A549 (cell line): Measurements from ENCODE around the gene MYT1. TPM values are rescaled to one million over a fixed set of nuclear protein-coding genes. Genes with fewer than 3 reads are reported as not detected.

ENCODE experiments used
- ATAC-seq, 2 experiments: fragments of 200-7000 bp in 1 of 2; fragments of >200 bp in 1 of 2; cut with Nextera tagmentation in 1 of 2; cut with Tn5 transposase in 1 of 2; 3 replicates each; pipeline versions ENCODE4 v1.8.0 to v1.9.1; 2018 to 2020; ENCODE audit warnings: mild to moderate bottlenecking in 1 of 2, moderate library complexity in 1 of 2
- CTCF ChIA-PET: fragments of 300-600 bp; sonication (Branson Sonifier 250); formaldehyde crosslinking; extraction: SDS; loops from one replicate; lab custom pipeline; 2021; ENCODE audit warnings: antibody characterized with exemption, inconsistent platforms; lab: Yijun Ruan, JAX
- POLR2A ChIA-PET: fragments of 350-600 bp; formaldehyde crosslinking; extraction: SDS; loops from one replicate; lab custom pipeline; 2021; ENCODE audit warnings: antibody characterized with exemption, inconsistent platforms; lab: Yijun Ruan, JAX
- DNase-seq, 2 experiments: peaks; one replicate each; pipeline versions ENCODE4 v3.0.0 to v3.0.0-alpha.2; 2011 to 2016; ENCODE audit warnings: low read depth in 1 of 2, low spot score in 1 of 2
- FAIRE-seq: peaks from 2 replicates; lab custom pipeline; 2011; peaks lifted over from hg19 to GRCh38; lab: Jason Lieb, UNC
- H3K27ac ChIP-seq, 2 experiments: fragments of >200 bp; sonication (Bioruptor Twin); formaldehyde crosslinking; 3 replicates each; pipeline ENCODE4 v1.5.1; 2016 to 2017
- H3K4me1 ChIP-seq: fragments of >200 bp; sonication (Bioruptor Twin); formaldehyde crosslinking; 3 replicates; pipeline ENCODE4 v1.6.1; 2016
- H3K4me2 ChIP-seq: fragments of >200 bp; sonication (Bioruptor Twin); formaldehyde crosslinking; 3 replicates; pipeline ENCODE4 v1.6.1; 2016
- H3K4me3 ChIP-seq: fragments of >200 bp; sonication (Bioruptor Twin); formaldehyde crosslinking; 3 replicates; pipeline ENCODE4 v1.5.1; 2016
- H3K9me3 ChIP-seq: fragments of >200 bp; sonication (Bioruptor Twin); formaldehyde crosslinking; 3 replicates; pipeline ENCODE4 v1.6.1; 2016
- BCL3 ChIP-seq: fragments of >200 bp; sonication (Bioruptor Twin); formaldehyde crosslinking; IDR thresholded peaks from 3 replicates; pipeline ENCODE4 v1.6.1; 2016
- CHD4 ChIP-seq: fragments of 200-600 bp; sonication (generic); IDR thresholded peaks from 2 replicates; pipeline ENCODE4 v1.6.1; 2016; ENCODE audit warnings: antibody characterized with exemption, mild to moderate bottlenecking, borderline replicate concordance
- E2F6 ChIP-seq: IDR thresholded peaks from 2 replicates; pipeline ENCODE4 v1.6.1; 2012; ENCODE audit warnings: low read depth, borderline replicate concordance
- EHMT2 ChIP-seq: fragments of 200-600 bp; sonication (generic); IDR thresholded peaks from 2 replicates; pipeline ENCODE4 v1.6.1; 2016; ENCODE audit warnings: antibody characterized with exemption, low read depth, mild to moderate bottlenecking, moderate library complexity
- ELK1 ChIP-seq: fragments of 150-350 bp; IDR thresholded peaks from 2 replicates; pipeline ENCODE4 v1.6.1; 2014; ENCODE audit warnings: low read depth, mild to moderate bottlenecking, low read length
- ESRRA ChIP-seq: fragments of 150-350 bp; IDR thresholded peaks from 2 replicates; pipeline ENCODE4 v1.6.1; 2014; ENCODE audit warnings: mild to moderate bottlenecking, low read length, borderline replicate concordance
- FOSB ChIP-seq: fragments of 250-450 bp; sonication (Bioruptor Pico); IDR thresholded peaks from 2 replicates; pipeline ENCODE4 v1.5.0; 2020; ENCODE audit warnings: mild to moderate bottlenecking, moderate library complexity
- FOXS1 ChIP-seq: fragments of 250-450 bp; sonication (Bioruptor Pico); IDR thresholded peaks from 2 replicates; pipeline ENCODE4 v1.5.0; 2020; ENCODE audit warnings: mild to moderate bottlenecking, moderate library complexity
- HDAC2 ChIP-seq: fragments of 200-600 bp; sonication (generic); IDR thresholded peaks from 2 replicates; pipeline ENCODE4 v1.6.1; 2016
- HES2 ChIP-seq: fragments of >200 bp; sonication (Bioruptor Twin); formaldehyde crosslinking; IDR thresholded peaks from 2 replicates; pipeline ENCODE4 v1.6.1; 2016
- HEYL ChIP-seq: fragments of 250-450 bp; sonication (Bioruptor Pico); IDR thresholded peaks from 2 replicates; pipeline ENCODE4 v1.8.0; 2021; ENCODE audit warnings: mild to moderate bottlenecking, moderate library complexity
- HMGXB4 ChIP-seq: fragments of 250-450 bp; sonication (Bioruptor Pico); IDR thresholded peaks from 2 replicates; pipeline ENCODE4 v1.5.0; 2021; ENCODE audit warnings: mild to moderate bottlenecking, moderate library complexity, borderline replicate concordance
- HOXA7 ChIP-seq: fragments of 250-450 bp; sonication (Bioruptor Pico); IDR thresholded peaks from 2 replicates; pipeline ENCODE4 v1.5.0; 2020; ENCODE audit warnings: mild to moderate bottlenecking, moderate library complexity
- HOXB13 ChIP-seq: fragments of 250-450 bp; sonication (Bioruptor Pico); IDR thresholded peaks from 2 replicates; pipeline ENCODE4 v1.5.0; 2020; ENCODE audit warnings: low read depth, mild to moderate bottlenecking, moderate library complexity
- HOXB5 ChIP-seq: fragments of 250-450 bp; sonication (Bioruptor Pico); IDR thresholded peaks from 2 replicates; pipeline ENCODE4 v1.5.0; 2020; ENCODE audit warnings: mild to moderate bottlenecking, moderate library complexity
- JUN ChIP-seq, 2 experiments: fragments of >200 bp; sonication (Bioruptor Twin); formaldehyde crosslinking; IDR thresholded peaks; 2 replicates in 1 of 2; 3 replicates in 1 of 2; pipeline ENCODE4 v1.6.1; 2016 to 2017
- KDM1A ChIP-seq: fragments of 200-600 bp; sonication (generic); IDR thresholded peaks from 2 replicates; pipeline ENCODE4 v1.6.1; 2016; ENCODE audit warnings: low read depth, mild to moderate bottlenecking
- KDM5A ChIP-seq: fragments of 200-600 bp; sonication (generic); IDR thresholded peaks from 2 replicates; pipeline ENCODE4 v1.6.1; 2016; ENCODE audit warnings: antibody characterized with exemption, mild to moderate bottlenecking
- MAZ ChIP-seq: fragments of 150-350 bp; IDR thresholded peaks from 2 replicates; pipeline ENCODE4 v1.6.1; 2014; ENCODE audit warnings: antibody characterized with exemption, low read depth, low read length, borderline replicate concordance
- PBX3 ChIP-seq: IDR thresholded peaks from 2 replicates; pipeline ENCODE4 v1.6.1; 2012
- PHF8 ChIP-seq: fragments of 200-600 bp; sonication (generic); IDR thresholded peaks from 2 replicates; pipeline ENCODE4 v1.6.1; 2016; ENCODE audit warnings: low read depth, mild to moderate bottlenecking, antibody characterized with exemption, moderate library complexity, borderline replicate concordance
- RARB ChIP-seq: fragments of 250-450 bp; sonication (Bioruptor Pico); IDR thresholded peaks from 2 replicates; pipeline ENCODE4 v1.8.0; 2021; ENCODE audit warnings: mild to moderate bottlenecking, moderate library complexity
- SMC3 ChIP-seq: fragments of >200 bp; sonication (Bioruptor Twin); formaldehyde crosslinking; IDR thresholded peaks from 3 replicates; pipeline ENCODE4 v1.6.1; 2018; ENCODE audit warnings: inconsistent platforms
- SREBF2 ChIP-seq: fragments of 450-650 bp; IDR thresholded peaks from 2 replicates; pipeline ENCODE4 v1.6.1; 2014; ENCODE audit warnings: mild to moderate bottlenecking, moderate library complexity
- ZNF302 ChIP-seq: fragments of 250-450 bp; sonication (Bioruptor Pico); IDR thresholded peaks from 2 replicates; pipeline ENCODE4 v1.9.0; 2021; ENCODE audit warnings: inconsistent platforms, mild to moderate bottlenecking, moderate library complexity
- ZSCAN20 ChIP-seq: fragments of 250-450 bp; sonication (Bioruptor Pico); IDR thresholded peaks from 2 replicates; pipeline ENCODE4 v1.8.0; 2022; ENCODE audit warnings: mild to moderate bottlenecking, moderate library complexity
- WGBS: methylation state at CpG from one replicate; pipeline ENCODE4 v1.1.6; 2017; ENCODE audit errors: missing lambda C conversion rate; 5-methylcytosine and 5-hydroxymethylcytosine counted together
- polyA plus RNA-seq, 4 experiments: library from polyadenylated mRNA; depleted of rRNA in 3 of 4; stranded (reverse); fragments of >200 nt; fragmentation: RNase III in 1 of 4; extraction: RNeasy Plus Mini Kit Qiagen cat#74134 plus additional on column Dnase treatment in 1 of 4; gene quantifications; 2 replicates in 3 of 4; 3 replicates in 1 of 4; pipeline ENCODE4 v1.2.3, GENCODE V29; 2011 to 2017

Gene MYT1
- polyA plus RNA-seq, 2 of the 4 experiments (the other 2 are of a cell fraction): 0.21 to 0.22 TPM

GRCh38 chr20:64180673-64181072, 16.4 kb downstream of the MYT1 start:
- TF ChIP-seq CHD4: no peak
- TF ChIP-seq EHMT2: no peak
- TF ChIP-seq PBX3: no peak
- TF ChIP-seq ESRRA: no peak
- no peak for TF ChIP-seq ZNF302 (CRISPR knock-in tag)
- TF ChIP-seq PHF8: no peak
- no peak for TF ChIP-seq MAZ
- TF ChIP-seq HES2: no peak
- TF ChIP-seq HOXB5 (CRISPR knock-in tag): no peak
- no peak for TF ChIP-seq BCL3
- TF ChIP-seq HMGXB4 (CRISPR knock-in tag): no peak
- no peak for TF ChIP-seq HOXB13 (CRISPR knock-in tag)
- TF ChIP-seq, all 56 proteins: peak for 0
- Histone ChIP-seq H3K9me3 (peaks cover 2% of the 10 kb centered on the region; the same call in 1 of the 3 replicates), H3K4me2 (no peak overlapping the region), H3K27ac (no peak overlapping the region), H3K4me3 (no peak overlapping the region), H3K4me1 (no peaks in the 10 kb centered on the region)
- 65% methylated on average over 7 of the region's 7 CpGs for WGBS
- CTCF ChIA-PET: interaction anchor here (0.7 kb wide), 1 partner anchor 22 kb away, joined by 3 read pairs; no protein-coding TSS in a partner anchor
- FAIRE-seq: no peak
- POLR2A ChIA-PET: no interaction called here
- no peak for DNase-seq
- no peak for ATAC-seq

- DNase-seq (no peak), FAIRE-seq (no peak), ATAC-seq (no peak)
- TF ChIP-seq KDM5A (no peak), HES2 (no peak), SREBF2 (no peak), ELK1 (no peak)
- WGBS: 60% methylated on average over 4 of the region's 5 CpGs
- H3K4me2 ChIP-seq: no peak overlapping the region
- ChIA-PET CTCF (no interaction called here), POLR2A (no interaction called here)
- no peak overlapping the region for H3K27ac ChIP-seq
- H3K4me3 ChIP-seq: no peak overlapping the region
- H3K9me3 ChIP-seq: peaks cover 2% of the 10 kb centered on the region; the same call in 2 of the 3 replicates
- H3K4me1 ChIP-seq: no peaks in the 10 kb centered on the region
Measured at GRCh38 chr20:64181391-64181790, 17.1 kb downstream of the MYT1 start.

- DNase-seq (no peak), FAIRE-seq (no peak), ATAC-seq (no peak)
- H3K4me2 ChIP-seq: no peak overlapping the region
- CTCF ChIA-PET: no interaction called here
- POLR2A ChIA-PET: no interaction called here
- no peak overlapping the region for H3K27ac ChIP-seq
- peaks cover 2% of the 10 kb centered on the region; the same call in 2 of the 3 replicates for H3K9me3 ChIP-seq
- H3K4me3 ChIP-seq: no peak overlapping the region
- 60% methylated on average over 13 of the region's 16 CpGs for WGBS
- no peaks in the 10 kb centered on the region for H3K4me1 ChIP-seq
- no peak for TF ChIP-seq FOSB
- no peak for TF ChIP-seq FOXS1
- TF ChIP-seq PBX3: no peak
- no peak for TF ChIP-seq JUN (IDR thresholded peaks at IDR 0.05)
- TF ChIP-seq SREBF2: no peak
- no peak for TF ChIP-seq HEYL (CRISPR knock-in tag)
- TF ChIP-seq KDM1A: no peak
- no peak for TF ChIP-seq HOXA7 (CRISPR knock-in tag)
- TF ChIP-seq HDAC2: no peak
- no peak for TF ChIP-seq RARB (CRISPR knock-in tag)
- TF ChIP-seq ZSCAN20 (CRISPR knock-in tag): no peak
- TF ChIP-seq EHMT2: no peak
- TF ChIP-seq E2F6: no peak
- no peak for TF ChIP-seq SMC3
Measured at GRCh38 chr20:64182146-64182865, 18.1 kb downstream of the MYT1 start.
